Activated T-cell treated with anti-CD3 and anti-CD28 coated beads for 48 hours (primary cell): ENCODE measurements around the gene PODXL2.
"Not testable (repeated sequence)": the region's sequence is repeated elsewhere in the genome, so short reads cannot be mapped to it uniquely, and the experiment has no call there.

Experiments
- DNase-seq: peaks from one replicate; pipeline ENCODE4 v3.0.0-alpha.2; 2020; ENCODE audit warnings: low read depth

The PODXL2 gene

GRCh38 chr3:127628788-127629466 is at the start of gene PODXL2:
Gene PODXL2, plus strand, starts transcription at chr3:127629185. Its CDS starts 35 bp downstream, at chr3:127629220.
- no peak for DNase-seq

GRCh38 chr3:127580327-127581060 is 48.5 kb upstream of the PODXL2 start:
- DNase-seq, result no peak

- DNase-seq, result no peak
Measured at GRCh38 chr3:127584734-127585133, 44.3 kb upstream of the PODXL2 start.

- no peak for DNase-seq
Measured at GRCh38 chr3:127585163-127585812, 43.7 kb upstream of the PODXL2 start.

GRCh38 chr3:127585813-127586413 is 43.1 kb upstream of the PODXL2 start:
- DNase-seq, result no peak

- DNase-seq, result no peak
Measured at GRCh38 chr3:127587876-127588275, 41.1 kb upstream of the PODXL2 start.

- DNase-seq, result peak; percentile 28
Measured at GRCh38 chr3:127588806-127589577, 40.0 kb upstream of the PODXL2 start.

GRCh38 chr3:127589600-127590281 is 39.2 kb upstream of the PODXL2 start:
- DNase-seq, result peak; percentile 16

- DNase-seq, result peak; percentile 31
Measured at GRCh38 chr3:127590282-127590592, 38.7 kb upstream of the PODXL2 start.

GRCh38 chr3:127590593-127591465 is 38.2 kb upstream of the PODXL2 start, which contains the start of gene TPRA1:
Gene TPRA1, minus strand, starts transcription at chr3:127590733. Its CDS starts 10,587 bp downstream, at chr3:127580146.
- peak; percentile 75 for DNase-seq

- DNase-seq, result no peak
Measured at GRCh38 chr3:127593178-127593577, 35.8 kb upstream of the PODXL2 start.

- no peak for DNase-seq
Measured at GRCh38 chr3:127595303-127595702, 33.7 kb upstream of the PODXL2 start.

- no peak for DNase-seq
Measured at GRCh38 chr3:127597020-127597771, 31.8 kb upstream of the PODXL2 start.

- DNase-seq, result no peak
Measured at GRCh38 chr3:127598841-127599570, 30.0 kb upstream of the PODXL2 start.

GRCh38 chr3:127600749-127601456 is 28.1 kb upstream of the PODXL2 start:
- no peak for DNase-seq

GRCh38 chr3:127604035-127604434 is 24.9 kb upstream of the PODXL2 start:
- no peak for DNase-seq

GRCh38 chr3:127604546-127605165 is 24.3 kb upstream of the PODXL2 start:
- no peak for DNase-seq

- DNase-seq, result not testable (repeated sequence)
Measured at GRCh38 chr3:127605547-127605946, 23.4 kb upstream of the PODXL2 start.
